Ishikawa (cell line): ENCODE measurements around the gene RNF214.

ENCODE experiments used
- CEBPB ChIP-seq: IDR thresholded peaks from 2 replicates; pipeline ENCODE4 v1.6.1; 2012
- CREB1 ChIP-seq: IDR thresholded peaks from 2 replicates; pipeline ENCODE4 v1.6.1; 2012; ENCODE audit warnings: low read depth
- EGR1 ChIP-seq: IDR thresholded peaks from 2 replicates; pipeline ENCODE4 v1.6.1; 2012
- EP300 ChIP-seq: IDR thresholded peaks from 2 replicates; pipeline ENCODE4 v1.6.1; 2012; ENCODE audit warnings: borderline replicate concordance
- FOXM1 ChIP-seq: IDR thresholded peaks from 2 replicates; pipeline ENCODE4 v1.6.1; 2012; ENCODE audit warnings: low read depth, borderline replicate concordance
- NFIC ChIP-seq: IDR thresholded peaks from 2 replicates; pipeline ENCODE4 v1.6.1; 2012
- RAD21 ChIP-seq: IDR thresholded peaks from 2 replicates; pipeline ENCODE4 v1.6.1; 2012; ENCODE audit warnings: low read depth
- TAF1 ChIP-seq: IDR thresholded peaks from 2 replicates; pipeline ENCODE4 v1.6.1; 2012; ENCODE audit warnings: low read depth, mild to moderate bottlenecking
- TCF12 ChIP-seq: IDR thresholded peaks from 2 replicates; pipeline ENCODE4 v1.6.1; 2012; ENCODE audit warnings: low read depth
- TEAD4 ChIP-seq: IDR thresholded peaks from 2 replicates; pipeline ENCODE4 v1.6.1; 2012
- YY1 ChIP-seq: IDR thresholded peaks from 2 replicates; pipeline ENCODE4 v1.6.1; 2012; ENCODE audit warnings: low read depth
- ZBTB7A ChIP-seq: IDR thresholded peaks from 2 replicates; pipeline ENCODE4 v1.6.1; 2012; ENCODE audit warnings: low read depth
- TF ChIP-seq, protein P1 (sequence below): IDR thresholded peaks from 2 replicates; pipeline ENCODE4 v1.6.1; 2012; ENCODE audit warnings: low read depth, mild to moderate bottlenecking
- TF ChIP-seq, protein P2 (sequence below): IDR thresholded peaks from 2 replicates; pipeline ENCODE4 v1.6.1; 2012
- TF ChIP-seq, protein P3 (sequence below): IDR thresholded peaks from 2 replicates; pipeline ENCODE4 v1.6.1; 2012

The RNF214 gene

DNA sequence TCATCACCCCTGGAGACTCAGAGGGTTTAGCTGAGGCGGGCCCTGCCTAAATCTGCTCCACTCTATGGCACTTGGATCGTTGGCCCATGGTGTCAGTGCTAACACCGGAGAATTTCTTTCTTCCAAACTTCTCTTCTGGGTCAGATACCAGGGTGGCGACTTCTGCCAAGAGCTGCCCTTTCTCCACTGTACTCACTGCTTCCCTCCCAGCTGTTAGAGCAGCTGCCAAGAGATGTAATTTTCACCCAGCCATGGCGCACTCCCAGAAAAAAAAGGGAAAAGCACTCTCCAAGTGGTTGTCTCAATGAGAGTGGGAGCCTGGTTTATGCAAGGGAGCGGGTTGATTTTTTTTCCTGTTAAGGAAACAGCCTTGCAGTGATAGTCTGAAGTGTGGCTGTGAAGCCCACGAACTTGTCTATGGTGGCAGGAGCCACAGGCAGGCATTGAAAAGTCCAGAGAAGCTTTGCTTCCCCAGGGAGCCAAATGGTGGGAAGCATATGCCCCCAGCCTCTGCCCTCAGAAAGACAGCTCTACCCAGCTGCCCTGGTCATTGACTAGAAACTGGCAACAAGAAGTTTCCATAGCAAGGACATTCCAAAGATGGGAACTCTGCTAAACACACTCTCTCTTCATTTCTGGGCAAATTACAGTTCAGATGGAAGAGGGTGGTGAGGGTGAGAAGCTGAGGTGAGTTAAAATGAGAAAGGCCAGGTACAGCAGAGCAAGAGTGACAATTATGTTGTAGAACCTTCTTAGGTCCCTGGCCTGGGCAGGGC is 11.3 kb upstream of the RNF214 start:
- TF ChIP-seq YY1 (no peak), RAD21 (no peak), CREB1 (no peak), TCF12 (no peak), EGR1 (no peak), NFIC (no peak), CEBPB (no peak), TEAD4 (no peak), ZBTB7A (no peak), FOXM1 (no peak), TAF1 (no peak), EP300 (no peak)
- TF ChIP-seq, protein P1, sequence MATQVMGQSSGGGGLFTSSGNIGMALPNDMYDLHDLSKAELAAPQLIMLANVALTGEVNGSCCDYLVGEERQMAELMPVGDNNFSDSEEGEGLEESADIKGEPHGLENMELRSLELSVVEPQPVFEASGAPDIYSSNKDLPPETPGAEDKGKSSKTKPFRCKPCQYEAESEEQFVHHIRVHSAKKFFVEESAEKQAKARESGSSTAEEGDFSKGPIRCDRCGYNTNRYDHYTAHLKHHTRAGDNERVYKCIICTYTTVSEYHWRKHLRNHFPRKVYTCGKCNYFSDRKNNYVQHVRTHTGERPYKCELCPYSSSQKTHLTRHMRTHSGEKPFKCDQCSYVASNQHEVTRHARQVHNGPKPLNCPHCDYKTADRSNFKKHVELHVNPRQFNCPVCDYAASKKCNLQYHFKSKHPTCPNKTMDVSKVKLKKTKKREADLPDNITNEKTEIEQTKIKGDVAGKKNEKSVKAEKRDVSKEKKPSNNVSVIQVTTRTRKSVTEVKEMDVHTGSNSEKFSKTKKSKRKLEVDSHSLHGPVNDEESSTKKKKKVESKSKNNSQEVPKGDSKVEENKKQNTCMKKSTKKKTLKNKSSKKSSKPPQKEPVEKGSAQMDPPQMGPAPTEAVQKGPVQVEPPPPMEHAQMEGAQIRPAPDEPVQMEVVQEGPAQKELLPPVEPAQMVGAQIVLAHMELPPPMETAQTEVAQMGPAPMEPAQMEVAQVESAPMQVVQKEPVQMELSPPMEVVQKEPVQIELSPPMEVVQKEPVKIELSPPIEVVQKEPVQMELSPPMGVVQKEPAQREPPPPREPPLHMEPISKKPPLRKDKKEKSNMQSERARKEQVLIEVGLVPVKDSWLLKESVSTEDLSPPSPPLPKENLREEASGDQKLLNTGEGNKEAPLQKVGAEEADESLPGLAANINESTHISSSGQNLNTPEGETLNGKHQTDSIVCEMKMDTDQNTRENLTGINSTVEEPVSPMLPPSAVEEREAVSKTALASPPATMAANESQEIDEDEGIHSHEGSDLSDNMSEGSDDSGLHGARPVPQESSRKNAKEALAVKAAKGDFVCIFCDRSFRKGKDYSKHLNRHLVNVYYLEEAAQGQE: no peak
- TF ChIP-seq, protein P2, sequence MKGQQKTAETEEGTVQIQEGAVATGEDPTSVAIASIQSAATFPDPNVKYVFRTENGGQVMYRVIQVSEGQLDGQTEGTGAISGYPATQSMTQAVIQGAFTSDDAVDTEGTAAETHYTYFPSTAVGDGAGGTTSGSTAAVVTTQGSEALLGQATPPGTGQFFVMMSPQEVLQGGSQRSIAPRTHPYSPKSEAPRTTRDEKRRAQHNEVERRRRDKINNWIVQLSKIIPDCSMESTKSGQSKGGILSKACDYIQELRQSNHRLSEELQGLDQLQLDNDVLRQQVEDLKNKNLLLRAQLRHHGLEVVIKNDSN: no peak
- TF ChIP-seq, protein P3, sequence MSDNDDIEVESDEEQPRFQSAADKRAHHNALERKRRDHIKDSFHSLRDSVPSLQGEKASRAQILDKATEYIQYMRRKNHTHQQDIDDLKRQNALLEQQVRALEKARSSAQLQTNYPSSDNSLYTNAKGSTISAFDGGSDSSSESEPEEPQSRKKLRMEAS: no peak

DNA sequence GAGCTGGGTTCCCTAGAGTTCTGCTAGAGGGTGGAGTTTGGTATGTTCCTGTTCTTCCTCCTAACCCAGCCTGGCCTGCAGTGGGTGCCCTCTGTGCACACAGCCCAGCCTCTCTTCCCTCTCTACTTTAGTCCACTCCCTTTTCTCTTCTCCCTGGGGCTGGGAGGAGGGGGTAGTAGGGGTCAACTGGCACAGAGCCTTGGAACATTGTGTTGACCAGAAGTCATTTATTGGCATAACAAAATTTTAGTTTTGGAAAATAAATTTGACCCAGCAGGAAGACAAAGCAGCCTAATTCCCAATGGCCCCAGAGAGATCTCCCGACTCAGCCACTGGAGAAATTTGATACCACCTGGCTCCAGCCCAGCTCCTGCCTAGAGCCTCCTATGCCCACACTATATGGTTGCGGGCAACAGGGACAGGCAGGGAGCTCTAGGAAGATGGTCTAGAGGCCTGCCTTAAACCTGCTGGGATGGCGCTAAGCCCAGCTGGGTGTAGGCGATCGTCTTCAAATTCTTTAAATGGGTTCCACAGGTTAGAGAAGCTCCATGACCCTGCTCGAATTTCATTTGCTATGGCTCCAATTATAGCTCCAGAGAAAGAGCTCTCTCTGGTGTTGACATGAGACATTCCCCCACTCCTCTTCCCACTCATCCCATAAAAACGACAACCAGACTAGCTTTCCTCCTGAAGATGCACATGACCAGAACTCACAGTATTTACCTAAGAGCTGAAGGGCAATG is 10.5 kb upstream of the RNF214 start:
- TF ChIP-seq, protein P3: peak; percentile 10; the same call in 1 of the 2 replicates
- no peak for TF ChIP-seq CEBPB
- TF ChIP-seq FOXM1: no peak
- no peak for TF ChIP-seq CREB1
- TF ChIP-seq, protein P1: no peak
- peak; percentile 40; the same call in 1 of the 2 replicates for TF ChIP-seq TEAD4
- TF ChIP-seq YY1: peak; percentile 41; the same call in 1 of the 2 replicates
- TF ChIP-seq NFIC: peak; percentile 84
- no peak for TF ChIP-seq EGR1
- TF ChIP-seq RAD21: no peak; the same call in 1 of the 2 replicates
- no peak for TF ChIP-seq TAF1
- no peak for TF ChIP-seq TCF12
- TF ChIP-seq ZBTB7A: no peak
- TF ChIP-seq EP300: 0 out of 2 replicates have a peak, but pooled peaks have one; percentile 28
- TF ChIP-seq, protein P2: no peak

DNA sequence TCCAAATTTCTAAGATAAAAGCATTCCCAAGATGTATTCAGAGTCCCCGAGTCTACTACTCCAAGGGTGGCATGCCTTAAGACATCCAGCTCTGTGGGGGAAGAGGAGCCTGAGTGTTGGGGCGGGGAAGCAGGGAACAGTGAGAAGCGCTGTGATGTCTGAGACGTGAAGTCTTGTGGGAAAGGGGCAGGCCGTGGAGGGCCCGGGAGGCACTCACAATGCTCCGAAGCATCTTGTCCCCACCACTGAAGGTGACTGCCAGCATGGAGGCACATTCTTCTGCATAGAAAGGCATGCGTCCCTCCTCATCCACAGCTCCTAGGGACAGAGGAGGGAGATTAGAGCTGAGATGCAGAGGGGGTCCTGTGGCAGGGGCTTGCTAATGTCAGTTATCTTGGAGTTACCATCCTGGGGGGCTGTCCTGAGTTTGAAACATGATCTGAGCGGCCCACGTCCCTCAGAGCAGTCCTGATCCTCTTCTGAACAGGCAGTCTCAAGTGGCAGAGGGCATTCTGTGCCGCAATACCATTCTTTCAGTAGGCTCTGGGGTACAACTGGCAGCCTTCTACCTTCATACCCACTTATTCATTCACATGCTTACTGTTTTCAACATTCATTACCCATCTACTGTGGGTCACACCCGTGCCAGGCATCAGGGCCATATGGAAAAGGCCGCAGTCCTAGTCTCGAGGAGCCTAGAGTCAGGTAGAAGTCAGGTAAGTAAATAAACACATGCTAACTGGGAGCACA is 9.3 kb upstream of the RNF214 start:
- no peak for TF ChIP-seq ZBTB7A
- TF ChIP-seq, protein P1: no peak
- TF ChIP-seq TAF1: no peak
- TF ChIP-seq TCF12: no peak
- no peak for TF ChIP-seq TEAD4
- TF ChIP-seq, protein P2: no peak
- no peak for TF ChIP-seq EGR1
- no peak for TF ChIP-seq RAD21
- TF ChIP-seq CREB1: no peak
- no peak for TF ChIP-seq EP300
- TF ChIP-seq, protein P3: no peak
- TF ChIP-seq FOXM1: no peak
